GM19463 (cell line): ENCODE measurements around the gene APOA1.
"Not testable (repeated sequence)": the region's sequence is repeated elsewhere in the genome, so short reads cannot be mapped to it uniquely, and the experiment has no call there.

ENCODE experiments used
- ATAC-seq: cut with Tn5 transposase; IDR thresholded peaks from one replicate; pipeline ENCODE4 v1.9.1; 2021; ENCODE audit warnings: mild to moderate bottlenecking, moderate library complexity; ENCODE audit not compliant: unreplicated experiment

Gene APOA1

DNA sequence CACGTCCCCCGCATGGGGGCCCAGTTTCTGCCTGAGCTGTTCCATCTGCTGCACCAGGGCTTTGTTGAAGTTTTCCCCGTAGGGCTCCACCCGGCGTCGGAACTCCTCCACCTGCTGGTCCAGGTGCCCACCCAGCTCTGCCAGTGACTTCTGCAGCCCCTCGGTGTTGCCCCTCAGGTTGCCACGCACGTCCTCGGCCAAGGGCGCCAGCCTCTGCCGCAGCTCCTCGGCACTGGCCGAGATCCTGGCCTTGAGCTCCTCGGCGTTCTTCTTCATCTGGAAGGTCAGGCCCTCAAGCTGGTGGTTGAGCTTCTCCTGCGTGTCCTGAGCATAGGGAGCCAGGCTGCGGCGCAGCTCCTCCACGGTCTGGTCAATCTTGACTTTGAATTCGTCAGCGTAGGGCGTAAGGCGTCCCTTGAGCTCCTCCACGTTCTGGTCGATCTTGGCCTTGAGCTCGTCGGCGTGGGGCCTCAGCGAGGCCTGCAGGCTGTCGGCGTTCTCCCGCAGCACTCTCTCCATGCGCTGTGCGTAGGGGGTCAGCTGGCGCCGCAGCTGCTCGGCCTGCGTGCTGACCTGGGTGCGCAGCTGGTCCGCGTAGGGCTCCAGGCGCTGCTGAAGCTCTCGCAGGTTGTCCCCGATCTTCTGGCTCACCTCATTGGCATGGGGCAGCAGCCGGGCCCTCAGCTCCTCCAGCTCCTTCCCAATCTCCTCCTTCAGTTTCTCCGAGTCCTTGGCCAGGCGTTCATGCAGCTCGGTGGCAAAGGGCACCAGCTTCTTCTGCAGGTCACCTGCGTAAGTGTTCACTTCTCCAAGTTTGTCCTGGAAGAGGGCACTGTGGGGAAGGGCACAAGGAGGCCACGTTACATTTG, 16.1 kb downstream of the APOA1 start:
- ATAC-seq: no peak

DNA sequence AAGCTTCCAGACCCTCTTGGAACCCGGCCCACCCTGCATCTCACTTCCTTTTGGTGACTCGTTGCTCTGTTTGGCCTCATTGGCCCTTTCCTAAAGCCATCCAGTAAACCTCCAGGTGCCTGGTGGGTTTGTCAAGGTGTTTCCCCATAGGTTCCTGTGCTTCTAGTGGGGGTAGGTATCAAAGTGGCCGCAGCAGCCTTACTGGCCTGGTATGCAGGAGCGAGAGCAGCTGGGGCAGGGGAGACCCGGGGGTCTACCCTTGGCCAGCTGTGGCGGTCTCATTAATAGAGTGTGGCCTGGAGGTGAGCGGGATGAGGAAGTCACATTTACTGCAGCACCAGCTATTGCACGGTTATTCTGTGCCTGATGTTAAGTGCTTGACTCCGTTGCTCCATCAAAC, 18.4 kb downstream of the APOA1 start:
- no peak for ATAC-seq

DNA sequence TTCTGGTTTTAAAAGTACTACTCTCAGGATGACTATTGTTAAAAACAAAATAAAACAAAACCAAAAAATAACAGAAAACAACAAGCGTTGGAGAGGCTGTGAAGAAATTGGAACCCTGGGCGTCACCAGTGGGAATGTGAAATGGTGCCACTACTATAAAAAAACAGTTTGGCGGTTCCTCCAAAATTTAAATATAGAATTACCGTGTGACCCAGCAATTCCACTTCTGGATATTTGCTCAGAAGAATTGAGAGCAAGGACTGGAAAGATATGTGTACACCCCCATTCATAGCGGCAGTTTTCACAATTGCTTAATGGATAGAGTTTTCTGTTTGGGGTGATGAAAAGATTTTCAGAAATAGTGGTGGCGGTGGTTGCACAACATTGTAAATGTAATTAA, 22.9 kb downstream of the APOA1 start:
- ATAC-seq: no peak

DNA sequence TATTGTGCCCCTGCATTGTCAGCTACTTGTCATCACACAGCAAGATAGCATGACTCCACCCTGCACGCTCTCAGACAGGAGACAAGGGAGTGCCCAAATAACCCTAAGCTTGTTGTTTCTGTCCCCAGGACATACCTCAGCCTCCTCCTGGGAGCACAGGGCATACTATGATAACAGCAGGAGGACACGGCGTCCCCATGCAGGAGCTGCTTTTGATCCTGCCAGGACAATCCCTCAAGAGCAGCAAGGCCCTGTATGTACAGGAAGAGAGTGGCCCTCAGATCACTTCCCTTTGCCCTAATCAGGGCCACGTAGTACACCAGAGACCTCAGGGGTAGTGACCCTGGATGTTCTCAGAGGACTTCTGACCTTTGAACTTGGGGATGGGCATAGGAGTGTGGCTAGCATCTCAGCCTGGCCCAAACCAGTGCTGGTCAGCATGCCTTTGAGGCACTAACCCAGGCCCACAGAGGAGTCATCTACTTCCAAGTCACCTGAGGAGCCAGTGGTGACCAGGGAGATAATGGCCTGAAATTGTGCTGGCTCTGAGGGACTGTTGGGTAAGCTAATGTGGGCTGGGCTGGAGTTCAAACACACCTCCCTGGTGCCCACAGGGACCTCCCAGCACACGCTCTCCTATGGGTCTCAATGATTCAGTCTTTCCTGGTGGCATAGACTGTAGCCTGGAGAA, 23.5 kb downstream of the APOA1 start:
- ATAC-seq: no peak

DNA sequence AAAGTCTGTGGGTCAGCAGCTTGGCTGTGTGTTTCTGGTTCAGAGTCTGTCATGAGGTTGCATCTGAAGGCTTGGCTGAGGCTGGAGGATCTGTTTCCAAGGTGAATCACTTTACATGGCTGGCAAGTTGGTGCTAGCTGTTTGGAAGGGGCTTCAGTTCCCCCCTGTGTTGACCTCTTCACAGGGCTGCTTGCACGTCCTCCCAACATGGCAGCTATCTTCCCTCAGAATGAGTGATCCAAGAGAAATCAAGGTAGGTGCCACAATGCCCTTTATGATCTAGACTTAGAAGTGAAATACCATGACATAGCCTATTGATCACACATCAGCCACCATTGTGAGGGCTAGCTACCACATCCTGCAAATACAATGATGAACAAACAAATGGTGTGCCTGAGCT, 24.3 kb downstream of the APOA1 start:
- ATAC-seq: no peak

DNA sequence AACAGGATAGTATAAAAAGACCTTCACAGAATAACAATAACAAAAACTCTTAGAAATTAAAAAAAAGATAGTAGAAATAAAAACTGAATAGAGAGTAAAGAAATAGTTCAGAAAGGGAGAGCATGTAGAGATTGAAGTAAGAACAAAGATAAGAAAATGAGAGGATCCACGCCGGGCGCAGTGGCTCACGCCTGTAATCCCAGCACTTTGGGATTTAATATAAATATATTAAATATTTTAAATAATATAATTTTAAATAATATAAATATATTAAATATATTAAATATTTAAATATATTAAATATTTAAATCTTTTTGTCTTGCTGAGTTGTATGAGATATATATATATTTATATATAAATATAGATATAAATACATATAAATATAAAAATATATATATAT, 25.3 kb downstream of the APOA1 start:
- no peak for ATAC-seq

DNA sequence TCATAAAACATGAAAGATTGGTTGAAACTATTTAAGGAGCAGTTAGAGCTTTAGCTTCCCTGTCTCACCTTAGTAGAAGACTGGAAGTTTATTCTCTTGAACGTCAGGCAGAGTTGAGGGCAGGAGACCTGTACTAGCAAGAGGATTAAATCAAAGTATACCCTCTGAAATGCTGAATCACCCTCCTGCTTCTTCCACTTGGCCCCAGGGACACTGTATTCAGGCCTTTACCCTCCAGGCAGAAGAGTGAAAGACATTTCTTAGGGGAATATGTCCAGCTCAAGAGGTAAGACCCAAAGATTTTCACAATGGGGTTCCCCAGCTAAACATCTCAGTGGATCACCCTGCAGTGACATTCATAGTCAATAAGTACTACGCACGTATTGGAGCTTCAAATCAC, 26.2 kb downstream of the APOA1 start:
- ATAC-seq: no peak

DNA sequence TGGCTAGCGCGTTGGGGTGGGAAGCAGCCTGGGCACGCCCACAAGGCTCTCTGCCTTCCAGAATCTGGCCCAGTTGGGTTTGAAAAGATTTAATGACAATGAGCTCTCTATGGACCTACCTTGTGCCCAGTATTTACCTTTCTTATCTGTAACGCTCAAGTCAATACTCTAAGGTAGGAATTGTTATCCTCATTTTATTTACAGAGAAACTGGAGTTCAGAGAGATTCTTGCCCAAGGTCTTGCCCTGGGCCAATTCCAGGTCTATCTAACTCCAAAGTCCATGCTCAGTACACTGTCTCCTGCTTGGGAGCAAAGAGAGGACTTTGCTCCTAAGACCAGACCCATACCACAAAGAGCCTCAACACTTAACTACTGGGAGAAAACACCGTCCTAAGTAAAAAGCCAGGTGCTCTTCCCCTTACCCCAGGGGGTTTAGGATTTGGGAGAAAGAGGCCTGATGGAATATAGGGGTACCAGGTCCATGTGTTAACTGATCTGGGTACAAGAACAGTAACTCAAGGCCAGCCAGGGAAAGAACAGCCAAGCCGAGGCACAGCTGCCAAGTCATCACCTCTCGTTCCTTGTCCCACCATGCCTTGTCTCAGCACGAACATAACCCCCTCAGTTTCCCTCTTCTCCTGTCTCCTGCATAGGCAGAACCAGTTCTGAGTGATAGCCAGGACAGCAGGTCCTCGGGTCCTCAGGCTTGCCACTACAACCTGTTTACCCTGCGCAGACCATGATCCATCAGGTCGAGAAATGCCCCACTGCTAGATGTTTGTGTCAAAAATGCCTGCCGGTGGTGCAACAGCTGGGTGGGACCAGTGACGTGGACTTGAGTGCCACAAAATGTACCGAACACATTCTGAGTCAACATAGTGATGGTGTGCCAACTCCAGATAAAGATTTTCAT, 28.9 kb downstream of the APOA1 start:
- no peak for ATAC-seq

DNA sequence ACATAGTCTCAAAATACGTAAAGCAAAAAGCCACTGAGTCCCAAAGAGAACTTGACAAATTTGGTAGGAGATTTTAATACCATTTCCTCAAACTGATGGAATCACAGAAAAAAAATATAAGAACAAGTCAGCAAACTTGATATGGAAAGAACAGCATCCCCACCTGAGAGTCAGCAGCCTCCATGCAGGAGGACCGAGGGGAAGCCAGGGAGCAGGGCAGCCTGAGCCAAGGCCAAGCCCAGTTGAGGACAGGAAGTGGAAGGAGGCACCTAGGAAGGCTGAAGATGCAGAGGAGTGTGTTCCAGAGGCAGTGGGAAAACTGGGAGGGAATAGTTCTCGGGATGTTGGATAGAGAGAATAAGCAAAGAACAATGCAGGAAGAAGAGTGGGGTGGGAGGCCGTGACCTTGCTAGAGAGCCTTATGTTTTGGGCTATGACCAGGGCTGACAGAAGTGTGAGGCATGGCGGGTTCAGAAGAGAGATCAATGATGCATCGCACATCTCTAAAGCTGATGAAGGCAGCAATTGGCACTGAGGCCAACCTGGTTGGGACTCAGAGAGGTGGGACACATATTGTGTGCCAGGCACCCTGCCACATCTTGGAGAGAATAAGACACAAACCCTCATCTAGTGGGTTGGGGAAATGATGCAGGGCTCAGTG, 29.7 kb downstream of the APOA1 start:
- ATAC-seq: no peak

DNA sequence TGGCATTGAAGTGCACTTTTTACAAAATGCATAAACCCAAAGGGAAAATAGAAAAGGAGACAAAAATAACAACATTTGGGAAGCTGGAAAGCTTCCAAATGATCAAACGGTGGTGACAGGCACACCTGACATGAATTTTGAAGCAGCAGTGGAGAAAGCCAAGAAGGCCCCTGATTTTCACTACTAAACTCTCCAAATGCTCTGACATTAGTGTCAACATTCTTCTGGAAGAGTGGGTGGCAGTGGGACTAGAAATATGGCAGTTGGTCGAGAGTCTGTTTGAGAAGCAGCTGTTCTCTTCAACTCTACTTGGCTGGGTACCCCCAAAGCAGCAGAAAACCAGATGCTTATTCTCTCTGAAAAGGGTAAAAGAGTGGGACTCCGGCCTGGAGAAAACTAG, 33.4 kb downstream of the APOA1 start:
- no peak for ATAC-seq

DNA sequence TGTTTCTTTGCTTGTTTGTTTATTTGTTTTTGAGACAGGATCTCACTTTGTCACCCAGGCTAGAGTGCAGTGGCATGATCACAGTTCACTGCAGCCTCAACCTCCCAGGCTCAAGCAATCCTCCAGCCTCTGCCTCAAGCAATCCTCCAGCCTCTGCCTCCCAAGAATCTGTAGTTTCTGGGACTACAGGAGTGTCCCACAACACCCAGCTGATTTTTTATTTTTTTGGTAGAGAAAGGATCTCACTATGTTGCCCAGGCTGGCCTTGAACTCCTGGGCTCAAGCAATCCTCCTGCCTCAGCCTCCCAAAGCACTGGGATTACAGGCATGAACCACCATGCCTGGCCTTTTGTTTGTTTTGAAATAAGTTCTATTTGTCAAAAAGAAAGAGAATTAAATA, 35.8 kb downstream of the APOA1 start:
- not testable (repeated sequence) for ATAC-seq

DNA sequence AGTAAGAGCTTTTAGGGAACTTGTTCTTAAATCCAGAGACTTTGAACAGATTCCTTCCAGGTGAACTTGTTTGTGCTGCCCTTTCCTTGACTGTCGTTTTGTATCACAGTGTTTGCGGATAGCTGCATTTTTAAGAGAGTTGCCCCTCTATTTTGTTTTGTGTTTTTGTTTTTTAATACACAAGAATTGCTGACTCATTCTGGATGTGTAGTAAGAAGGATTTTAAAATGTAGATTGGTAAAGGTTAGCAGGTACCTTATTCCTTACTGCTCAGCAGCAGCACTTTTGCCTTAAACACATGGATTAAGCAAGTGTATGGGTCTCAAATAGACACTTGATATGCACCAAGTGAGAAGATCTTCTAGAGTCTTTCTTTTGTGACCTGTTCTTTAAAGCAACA, 36.8 kb downstream of the APOA1 start:
- no peak for ATAC-seq

DNA sequence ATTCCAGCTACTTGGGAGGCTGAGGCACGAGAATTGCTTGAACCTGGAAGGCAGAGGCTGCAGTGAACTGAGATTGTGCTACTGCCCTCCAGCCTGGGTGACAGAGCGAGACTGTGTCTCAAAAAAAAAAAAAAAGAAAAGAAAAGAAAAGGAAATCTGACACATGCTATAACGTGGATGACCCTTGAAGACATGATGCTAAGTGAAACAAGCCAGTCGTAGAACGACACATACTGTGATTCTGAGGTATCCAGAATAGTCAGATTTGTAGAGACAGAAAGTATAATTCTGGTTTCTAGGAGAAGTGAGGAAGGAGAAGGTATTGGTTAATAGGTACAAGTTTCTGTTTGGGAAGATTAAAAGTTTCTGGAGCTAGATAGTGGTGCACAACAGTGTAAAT, 39.1 kb downstream of the APOA1 start:
- no peak for ATAC-seq

DNA sequence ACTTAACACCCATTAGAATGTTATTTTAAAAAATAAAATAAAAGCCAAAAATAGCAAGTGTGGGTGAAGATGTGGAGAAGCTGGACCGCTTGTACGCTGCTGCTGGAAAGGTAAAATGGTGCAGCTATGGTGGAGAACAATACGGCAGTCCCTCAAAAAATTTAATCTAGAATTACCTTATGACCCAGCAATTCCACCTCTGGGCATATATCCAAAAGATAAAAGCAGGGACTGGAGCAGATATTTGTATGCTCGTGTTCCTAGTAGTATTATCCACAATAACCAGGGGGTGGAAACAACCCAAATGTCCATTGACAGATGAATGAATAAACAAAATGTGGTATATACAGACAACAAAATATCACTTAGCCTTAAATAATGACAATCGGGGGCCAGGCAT, 39.6 kb downstream of the APOA1 start:
- ATAC-seq: no peak

DNA sequence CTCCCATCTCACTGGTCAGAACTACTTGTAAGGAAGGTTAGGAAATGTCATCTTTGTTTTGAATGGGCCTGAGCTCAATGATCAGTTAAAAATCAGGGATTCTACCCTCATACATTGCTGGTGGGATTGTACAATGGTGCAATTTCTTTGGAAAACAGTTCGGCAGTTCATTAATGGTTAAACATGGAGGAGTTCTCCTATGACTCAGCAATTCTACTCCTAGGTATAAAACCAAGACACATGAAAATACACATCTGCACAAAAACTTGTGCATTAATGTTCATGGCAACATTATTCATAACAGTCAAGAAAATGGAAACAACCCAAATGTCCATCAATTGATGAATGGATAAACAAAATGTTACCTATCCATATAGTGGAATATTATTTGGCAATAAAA, 40.9 kb downstream of the APOA1 start:
- no peak for ATAC-seq

DNA sequence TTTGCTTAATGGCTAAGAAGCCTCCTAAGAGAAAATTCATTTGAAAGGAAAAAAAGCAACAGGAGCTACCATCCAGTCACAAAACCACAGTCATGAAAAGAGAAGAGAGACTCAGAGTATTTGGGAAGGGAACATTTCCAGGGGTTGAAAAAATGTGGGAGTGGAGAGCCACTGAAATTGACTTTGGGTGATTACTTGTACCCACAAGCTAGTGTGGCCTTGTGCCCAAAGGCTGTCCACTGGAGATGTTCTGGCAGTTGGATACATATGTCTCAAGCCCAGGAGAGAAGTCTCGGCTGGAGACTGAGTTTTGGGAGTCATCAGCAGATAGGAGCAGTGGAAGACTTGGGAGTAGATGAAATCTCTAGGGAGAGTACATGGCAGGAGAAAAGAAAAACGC, 42.6 kb downstream of the APOA1 start:
- no peak for ATAC-seq

DNA sequence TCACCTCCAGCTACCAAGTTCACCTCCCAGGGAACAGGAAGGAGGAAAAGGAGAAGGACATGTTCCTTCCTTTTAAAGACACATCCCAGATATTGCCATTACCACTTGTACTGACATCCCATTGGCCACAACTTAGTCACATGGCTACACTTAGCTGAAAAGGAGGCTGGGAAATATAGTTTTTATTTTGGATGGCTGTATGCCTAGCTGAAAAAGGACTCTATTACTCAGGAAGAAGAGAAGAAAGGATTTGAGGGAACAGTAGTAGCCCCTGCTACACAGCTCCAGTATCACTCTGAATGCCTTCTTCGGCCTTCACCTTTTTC, 43.7 kb downstream of the APOA1 start:
- ATAC-seq: no peak

DNA sequence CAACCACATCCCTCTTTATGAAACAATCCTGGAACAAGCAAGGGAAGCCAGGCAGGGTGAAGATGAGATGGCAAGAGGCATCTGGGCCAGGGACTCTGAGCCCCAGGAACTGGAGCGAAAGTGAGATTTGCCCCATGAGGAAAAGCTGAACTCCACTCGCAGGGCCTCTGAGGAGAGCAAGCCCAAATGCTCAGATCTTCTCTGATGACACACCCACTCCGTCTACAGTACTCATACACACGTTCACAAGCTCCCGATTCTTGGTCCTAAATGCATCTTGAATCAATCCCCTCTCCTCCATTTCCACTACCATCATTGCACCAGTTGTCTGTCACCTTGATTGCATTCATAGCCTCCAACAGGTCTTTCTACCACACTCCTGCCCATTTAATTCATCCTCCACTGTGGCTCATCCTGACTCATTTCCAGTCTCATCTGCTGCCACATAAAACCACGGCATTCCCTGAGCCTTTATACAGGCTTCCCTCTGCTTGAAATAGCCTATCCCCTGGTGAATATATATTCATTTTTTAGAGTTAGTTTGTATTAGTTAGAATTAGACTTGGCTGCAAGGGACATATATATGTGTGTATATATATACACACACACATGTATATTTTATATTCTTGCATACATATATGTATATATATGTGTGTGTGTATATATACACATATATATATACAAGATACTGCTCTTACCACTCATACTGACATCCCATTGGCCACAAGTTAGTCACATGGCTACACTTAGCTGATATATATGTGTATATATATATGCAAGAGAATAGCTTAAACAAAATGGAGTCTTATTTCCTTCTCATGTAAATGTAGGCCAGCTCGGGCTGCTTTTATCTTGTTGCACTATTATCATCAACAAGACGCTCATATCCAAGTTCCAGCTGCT, 44.3 kb downstream of the APOA1 start:
- no peak for ATAC-seq

DNA sequence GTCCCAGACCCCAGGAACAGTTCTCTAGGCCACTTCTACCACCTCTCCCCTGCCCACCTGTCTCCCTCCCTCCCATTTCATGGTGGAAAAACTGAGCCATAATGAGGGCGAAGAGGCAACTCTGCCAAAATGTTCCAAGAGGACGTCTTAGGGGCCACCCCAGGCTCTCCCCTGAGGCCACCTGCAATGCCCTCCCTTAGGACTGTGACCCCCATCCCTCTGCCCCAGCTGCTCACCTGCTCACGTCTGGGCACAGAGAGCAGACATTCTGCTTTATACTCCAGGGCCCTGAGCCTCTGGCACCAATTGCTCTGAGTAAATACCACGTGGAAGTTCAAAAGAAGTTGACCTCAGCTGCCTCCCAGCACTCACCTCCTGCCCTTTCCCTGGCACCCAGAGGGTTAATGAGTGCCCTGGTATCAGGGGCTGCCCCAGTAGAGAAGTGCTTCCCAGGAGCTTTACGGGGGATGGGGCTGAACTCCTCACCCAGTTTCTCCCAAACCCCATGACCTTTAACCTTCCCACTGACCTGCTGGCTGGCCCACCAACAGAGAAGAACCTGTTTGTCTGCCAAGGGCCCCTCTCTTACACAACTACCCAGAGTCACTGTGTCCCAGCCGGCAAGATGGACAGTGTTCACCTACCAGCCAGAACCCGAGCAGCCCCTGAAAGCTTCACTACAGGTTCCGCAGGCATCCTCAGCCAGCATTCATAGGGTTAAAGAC, 45.1 kb downstream of the APOA1 start:
- ATAC-seq: no peak

DNA sequence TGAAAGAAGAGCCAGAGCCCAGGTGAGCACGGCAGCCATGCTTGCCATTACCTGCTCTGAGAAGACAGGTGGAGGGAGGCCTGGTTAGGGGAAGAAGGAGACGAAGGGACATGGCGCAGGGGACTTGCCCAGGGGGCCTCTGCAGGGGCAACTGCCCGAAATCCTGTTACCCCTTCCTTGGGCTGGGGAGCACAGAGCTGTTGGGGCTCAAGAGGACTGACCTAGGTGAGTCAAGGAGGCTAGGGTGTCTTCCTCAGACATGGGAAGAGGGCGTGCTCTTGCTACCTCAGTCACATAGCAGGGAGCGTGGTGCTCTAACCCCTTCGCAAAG, 45.6 kb downstream of the APOA1 start, which contains the start of gene APOA5:
TSS of gene APOA5 (minus strand) at position 67 of the 331 bp plus-strand sequence. CDS start at position 48, 19 bp downstream.
- no peak for ATAC-seq
